ENCODE data around the gene C22orf23.
A peak's percentile ranks its signal among the peaks of the same experiment; 100 is the strongest.

GRCh38 chr22:37906364-37907008 is 46.9 kb downstream of the C22orf23 start:
- TF ChIP-seq CTCF (IDR thresholded peaks at IDR 0.05) (no peak), EP300 (IDR thresholded peaks at IDR 0.05) (no peak), POLR2A (IDR thresholded peaks at IDR 0.05) (peak in 1 of 2 donors; percentile 32), POLR2AphosphoS5 (IDR thresholded peaks at IDR 0.05) (no peak)

Data from suprapubic skin (tissue), 4 donors.